Endothelial cell of umbilical vein (primary cell): ENCODE data around the gene MROH2A. TPM values are rescaled to one million over a fixed set of nuclear protein-coding genes. Genes with fewer than 3 reads are reported as not detected.

Experiments
- BruUV-seq: library from RNA; stranded (reverse); fragments of 400-500 nt; replicated peaks from 2 replicates; lab custom pipeline; 2021; lab: Mats Ljungman, UMichigan
- CTCF ChIA-PET: fragments of 300-600, 350-600 bp; sonication (Branson Sonifier 250); formaldehyde crosslinking; loops from one replicate; lab custom pipeline; 2021; ENCODE audit warnings: antibody characterized with exemption, inconsistent platforms; lab: Charles Lee
- POLR2A ChIA-PET: fragments of 300-600, 350-600 bp; sonication (Branson Sonifier 250); formaldehyde crosslinking; loops from one replicate; lab custom pipeline; 2021; ENCODE audit warnings: antibody characterized with exemption, inconsistent platforms; lab: Charles Lee
- DNase-seq: peaks from one replicate; pipeline ENCODE4 v3.0.0-alpha.2; 2011; ENCODE audit warnings: low read depth, low spot score
- FAIRE-seq: peaks from 2 replicates; lab custom pipeline; 2011; peaks lifted over from hg19 to GRCh38; lab: Jason Lieb, UNC
- H2AFZ ChIP-seq: 2 replicates; pipeline ENCODE4 v1.6.0; 2012; ENCODE audit warnings: low read depth, low read length, control low read depth, inconsistent platforms
- H3K27ac ChIP-seq: 2 replicates; pipeline ENCODE4 v1.5.1; 2011; ENCODE audit warnings: low read depth, mild to moderate bottlenecking, control low read depth, low read length, moderate library complexity; ENCODE audit not compliant: insufficient read depth
- H3K27me3 ChIP-seq, 2 experiments: 2 replicates each; pipeline versions ENCODE4 v1.6.0 to v1.6.1; 2011; ENCODE audit warnings: low read length in 2 of 2, mixed read lengths in 1 of 2; ENCODE audit not compliant: control insufficient read depth in 2 of 2, insufficient read depth in 2 of 2
- H3K36me3 ChIP-seq, 2 experiments: 2 replicates in 1 of 2; 3 replicates in 1 of 2; pipeline ENCODE4 v1.5.1; 2011; ENCODE audit warnings: low read length in 2 of 2, mild to moderate bottlenecking in 1 of 2, moderate library complexity in 1 of 2; ENCODE audit not compliant: control insufficient read depth in 2 of 2, insufficient read depth in 2 of 2; ENCODE audit errors: extremely low read depth in 1 of 2
- H3K4me1 ChIP-seq: 3 replicates; pipeline ENCODE4 v1.5.1; 2011; ENCODE audit warnings: mild to moderate bottlenecking, low read length; ENCODE audit not compliant: control insufficient read depth, insufficient read depth; ENCODE audit errors: extremely low read depth
- H3K4me2 ChIP-seq: 2 replicates; pipeline ENCODE4 v1.6.1; 2011; ENCODE audit warnings: low read length, control low read depth, mixed read lengths; ENCODE audit not compliant: insufficient read depth
- H3K4me3 ChIP-seq, 3 experiments: fragments of 200-600 bp in 1 of 3; sonication (generic), shearing (Covaris generic) in 1 of 3; replicated peaks in 1 of 3; 2 replicates each; pipeline ENCODE4 v1.5.1; 2011 to 2016; ENCODE audit warnings: control low read depth in 3 of 3, low read length in 3 of 3, mild to moderate bottlenecking in 2 of 3, inconsistent platforms in 1 of 3, low read depth in 1 of 3, moderate library complexity in 1 of 3; ENCODE audit not compliant: insufficient read depth in 1 of 3
- H3K79me2 ChIP-seq: 2 replicates; pipeline ENCODE4 v1.6.0; 2012; ENCODE audit warnings: low read length, inconsistent platforms; ENCODE audit not compliant: control insufficient read depth, insufficient read depth
- H3K9ac ChIP-seq: replicated peaks from 2 replicates; pipeline ENCODE3; 2011; ENCODE audit warnings: low read length, control low read depth; ENCODE audit not compliant: insufficient read depth; ENCODE audit errors: extremely low read depth
- H3K9me1 ChIP-seq: replicated peaks from 3 replicates; pipeline ENCODE4 v1.6.0; 2011; ENCODE audit warnings: mild to moderate bottlenecking, low read length; ENCODE audit not compliant: control insufficient read depth, insufficient read depth; ENCODE audit errors: extremely low read depth
- H3K9me3 ChIP-seq: replicated peaks from 2 replicates; pipeline ENCODE4 v1.5.1; 2012; ENCODE audit warnings: low read length, inconsistent platforms; ENCODE audit not compliant: control insufficient read depth, insufficient read depth
- H4K20me1 ChIP-seq: replicated peaks from 2 replicates; pipeline ENCODE3; 2011; ENCODE audit warnings: mild to moderate bottlenecking, low read length; ENCODE audit not compliant: control insufficient read depth, insufficient read depth; ENCODE audit errors: extremely low read depth
- EZH2 ChIP-seq: IDR thresholded peaks from 2 replicates; pipeline ENCODE4 v1.6.1; 2012; ENCODE audit warnings: borderline replicate concordance, low read depth, mild to moderate bottlenecking, moderate library complexity, low read length, inconsistent platforms; ENCODE audit not compliant: severe bottlenecking
- FOS ChIP-seq: IDR thresholded peaks from 2 replicates; pipeline ENCODE4 v1.6.1; 2011; ENCODE audit warnings: mild to moderate bottlenecking, low read length, moderate library complexity, borderline replicate concordance; ENCODE audit not compliant: insufficient read depth
- GATA2 ChIP-seq: IDR thresholded peaks from 2 replicates; pipeline ENCODE4 v1.7.0; 2011; ENCODE audit warnings: low read depth, mild to moderate bottlenecking, moderate library complexity, mixed read lengths, low read length; ENCODE audit not compliant: insufficient read length, insufficient read depth
- JUN ChIP-seq: IDR thresholded peaks from 2 replicates; pipeline ENCODE4 v1.6.1; 2011; ENCODE audit warnings: borderline replicate concordance, low read depth; ENCODE audit not compliant: insufficient read length, insufficient read depth
- MYC ChIP-seq: IDR thresholded peaks from one replicate; pipeline ENCODE4 v1.6.1; 2011; ENCODE audit warnings: mild to moderate bottlenecking, low read depth, low read length
- POLR2A ChIP-seq: IDR thresholded peaks from 2 replicates; pipeline ENCODE4 v1.6.1; 2012; ENCODE audit warnings: low read depth, mild to moderate bottlenecking, control low read depth, low read length
- POLR2AphosphoS5 ChIP-seq: IDR thresholded peaks from 2 replicates; pipeline ENCODE4 v1.6.1; 2012; ENCODE audit warnings: low read depth, mild to moderate bottlenecking, control low read depth, low read length, moderate library complexity; ENCODE audit not compliant: insufficient read depth
- dilution Hi-C: fragments of 300-500 bp; cut with MboI; formaldehyde crosslinking; loops from one replicate; pipeline ENCODE4 v1.15.0; 2019; ENCODE audit warnings: low sequenced_read_pairs; ENCODE audit not compliant: extremely low pct_ligation_motif_present
- intact Hi-C: fragments of 100-400 bp; cut with micrococcal nuclease; formaldehyde crosslinking; loops from one replicate; pipeline ENCODE4 v1.10.0; 2022
- polyA plus RNA-seq, 4 experiments: library from polyadenylated mRNA; depleted of rRNA in 3 of 4; stranded (reverse) in 3 of 4; unstranded in 1 of 4; fragments of >200 nt; gene quantifications; 2 replicates each; pipeline versions ENCODE4 v1.2.1 to v1.2.3, GENCODE V29; 2011 to 2012; ENCODE audit warnings: missing spikeins in 1 of 4
- total RNA-seq: library from RNA; stranded (reverse); gene quantifications from 2 replicates; pipeline ENCODE4 v1.2.3, GENCODE V29; 2021
- TF ChIP-seq, protein P1 (sequence below): IDR thresholded peaks from 2 replicates; pipeline ENCODE4 v1.6.1; 2011; ENCODE audit not compliant: insufficient read depth, insufficient read length
- TF ChIP-seq, protein P2 (sequence below), 2 donors: IDR thresholded peaks; 1 replicate in 1 of 2; 2 replicates in 1 of 2; pipeline ENCODE4 v1.5.1; 2011; ENCODE audit warnings: low read length in 2 of 2, mild to moderate bottlenecking in 2 of 2, moderate library complexity in 2 of 2, control low read depth in 1 of 2, inconsistent platforms in 1 of 2, low read depth in 1 of 2; ENCODE audit not compliant: insufficient read depth in 1 of 2; ENCODE audit errors: extremely low read depth in 1 of 2

Gene MROH2A
- total and polyA plus RNA-seq, 2 donors (not counting 3 experiments of a cell fraction or from before 2014, with no cell fraction given), result not detected

DNA sequence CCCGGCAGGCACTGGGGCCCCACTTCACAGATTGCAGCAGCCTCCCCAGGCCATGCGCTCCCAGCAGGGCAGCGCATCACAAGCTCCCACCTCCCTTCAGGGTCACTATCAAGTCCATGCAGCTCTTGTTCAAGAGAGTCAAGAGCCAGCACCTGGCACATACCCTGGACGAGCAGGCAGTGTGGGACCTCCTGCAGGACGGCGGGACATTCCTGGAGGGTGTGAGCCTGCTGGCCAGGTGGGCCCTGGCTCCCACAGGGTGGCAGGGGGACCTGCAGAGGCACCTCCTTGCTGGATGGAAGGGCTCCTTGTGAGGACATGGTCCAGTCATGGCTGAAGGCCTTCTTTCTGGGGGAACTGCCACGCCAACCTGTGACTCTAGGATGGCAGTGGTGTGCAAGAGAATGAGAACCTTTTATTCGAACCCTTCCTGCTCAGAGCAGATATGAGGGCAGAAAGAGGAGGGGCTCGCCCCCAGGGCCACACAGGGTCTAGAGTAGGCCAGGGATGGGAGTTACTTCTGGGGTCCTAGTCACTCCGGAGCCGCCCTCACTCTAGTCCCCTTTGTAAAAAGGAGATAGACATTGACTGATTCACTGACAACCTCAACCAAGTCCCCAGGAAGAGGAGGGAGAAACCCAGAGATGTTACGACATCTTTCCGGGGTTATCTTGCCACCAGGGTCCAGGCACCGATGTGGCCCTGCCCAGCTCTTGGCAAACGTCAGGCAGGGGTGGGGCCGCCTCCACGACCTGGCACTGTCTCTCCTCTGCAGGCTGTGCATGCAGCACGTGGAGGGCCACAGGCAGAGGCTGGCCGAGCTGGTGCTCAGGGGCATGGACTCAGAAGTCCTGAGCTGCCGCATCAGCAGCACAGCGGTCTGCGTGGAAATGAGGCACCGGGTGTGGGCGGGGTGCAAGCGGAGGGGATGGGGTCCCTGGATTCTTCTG is 44.9 kb downstream of the MROH2A start:
- Histone ChIP-seq H3K4me2 (no peak overlapping the region), H2AFZ (no peak overlapping the region), H3K36me3 (no peaks in the 10 kb centered on the region), H3K4me3 (no peak overlapping the region), H3K9me1 (no peaks in the 10 kb centered on the region), H4K20me1 (no peaks in the 10 kb centered on the region), H3K27ac (no peak overlapping the region), H3K27me3 (no peaks in the 10 kb centered on the region), H3K79me2 (no peaks in the 10 kb centered on the region), H3K9ac (no peak overlapping the region), H3K4me1 (no peaks in the 10 kb centered on the region), H3K9me3 (no peaks in the 10 kb centered on the region)
- TF ChIP-seq FOS (no peak), EZH2 (no peak), JUN (no peak), POLR2AphosphoS5 (no peak), MYC (no peak), GATA2 (no peak), POLR2A (no peak)
- TF ChIP-seq, protein P1, sequence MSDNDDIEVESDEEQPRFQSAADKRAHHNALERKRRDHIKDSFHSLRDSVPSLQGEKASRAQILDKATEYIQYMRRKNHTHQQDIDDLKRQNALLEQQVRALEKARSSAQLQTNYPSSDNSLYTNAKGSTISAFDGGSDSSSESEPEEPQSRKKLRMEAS, result no peak
- TF ChIP-seq, protein P2, sequence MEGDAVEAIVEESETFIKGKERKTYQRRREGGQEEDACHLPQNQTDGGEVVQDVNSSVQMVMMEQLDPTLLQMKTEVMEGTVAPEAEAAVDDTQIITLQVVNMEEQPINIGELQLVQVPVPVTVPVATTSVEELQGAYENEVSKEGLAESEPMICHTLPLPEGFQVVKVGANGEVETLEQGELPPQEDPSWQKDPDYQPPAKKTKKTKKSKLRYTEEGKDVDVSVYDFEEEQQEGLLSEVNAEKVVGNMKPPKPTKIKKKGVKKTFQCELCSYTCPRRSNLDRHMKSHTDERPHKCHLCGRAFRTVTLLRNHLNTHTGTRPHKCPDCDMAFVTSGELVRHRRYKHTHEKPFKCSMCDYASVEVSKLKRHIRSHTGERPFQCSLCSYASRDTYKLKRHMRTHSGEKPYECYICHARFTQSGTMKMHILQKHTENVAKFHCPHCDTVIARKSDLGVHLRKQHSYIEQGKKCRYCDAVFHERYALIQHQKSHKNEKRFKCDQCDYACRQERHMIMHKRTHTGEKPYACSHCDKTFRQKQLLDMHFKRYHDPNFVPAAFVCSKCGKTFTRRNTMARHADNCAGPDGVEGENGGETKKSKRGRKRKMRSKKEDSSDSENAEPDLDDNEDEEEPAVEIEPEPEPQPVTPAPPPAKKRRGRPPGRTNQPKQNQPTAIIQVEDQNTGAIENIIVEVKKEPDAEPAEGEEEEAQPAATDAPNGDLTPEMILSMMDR (IDR thresholded peaks at IDR 0.05; ENCODE audit: extremely low read depth in 1 of 2, insufficient read depth in 1 of 2, low read depth in 1 of 2, low read length in 2 of 2), result no peak
- no peak for DNase-seq
- dilution Hi-C loops, result no loop called here
- intact Hi-C loops, result no loop called here
- POLR2A ChIA-PET, result no interaction called here
- CTCF ChIA-PET, result no interaction called here
- no peak for FAIRE-seq
- no TSS peak for BruUV-seq
